Sigmoid colon (tissue), 7 donors: ENCODE data around the gene MACROD2. TPM values are rescaled to one million over a fixed set of nuclear protein-coding genes. Genes with fewer than 3 reads are reported as not detected.

ENCODE experiments used
- DNase-seq: peaks from one replicate; pipeline ENCODE4 v3.0.0-alpha.2; 2019
- H3K27ac ChIP-seq, 4 donors: fragments of 200-600 bp; sonication (generic); one replicate each; pipeline ENCODE4 v1.5.1; 2016 to 2019; ENCODE audit warnings: mild to moderate bottlenecking in 1 of 4
- H3K27me3 ChIP-seq, 3 donors: fragments of 200-600 bp; sonication (generic); one replicate each; pipeline ENCODE4 v1.5.1; 2019; ENCODE audit warnings: mild to moderate bottlenecking in 1 of 3
- H3K36me3 ChIP-seq, 4 donors: fragments of 200-600 bp; sonication (generic); one replicate each; pipeline ENCODE4 v1.5.1; 2016 to 2019
- H3K4me1 ChIP-seq, 4 donors: fragments of 200-600 bp; sonication (generic); one replicate each; pipeline ENCODE4 v1.5.1; 2017 to 2019
- H3K4me3 ChIP-seq, 4 donors: fragments of 200-600 bp; sonication (generic); one replicate each; pipeline ENCODE4 v1.5.1; 2017 to 2019; ENCODE audit warnings: mild to moderate bottlenecking in 2 of 4, moderate library complexity in 1 of 4
- H3K9me3 ChIP-seq, 4 donors: fragments of 200-600 bp in 3 of 4; sonication (generic) in 3 of 4; one replicate each; pipeline versions ENCODE4 v1.5.1 to v1.6.1; 2013 to 2019
- EP300 ChIP-seq, 4 donors: sonication (generic); formaldehyde crosslinking; IDR thresholded peaks; one replicate each; pipeline ENCODE4 v1.6.1; 2017; ENCODE audit warnings: antibody characterized with exemption in 4 of 4
- POLR2A ChIP-seq, 2 donors: fragments of 450-650 bp; IDR thresholded peaks; one replicate each; pipeline ENCODE4 v1.6.1; 2016; ENCODE audit warnings: antibody characterized with exemption in 2 of 2, mild to moderate bottlenecking in 2 of 2, moderate library complexity in 2 of 2
- POLR2AphosphoS5 ChIP-seq, 4 donors: sonication (generic); formaldehyde crosslinking; IDR thresholded peaks; one replicate each; pipeline ENCODE4 v1.6.1; 2017; ENCODE audit warnings: antibody characterized with exemption in 4 of 4
- WGBS, 2 donors: extraction: QIAGEN DNeasy Blood & Tissue Kit; methylation state at CpG; one replicate each; pipeline ENCODE4 v1.1.7; 2013; 5-methylcytosine and 5-hydroxymethylcytosine counted together
- intact Hi-C: fragments of 100-400 bp; cut with DNase I; formaldehyde crosslinking; loops from one replicate; pipeline ENCODE4 v1.15.1; 2023
- polyA plus RNA-seq, 3 donors: library from polyadenylated mRNA; stranded (reverse); fragments of 200-250 nt; gene quantifications; one replicate each; pipeline ENCODE4 v1.2.3, GENCODE V29; 2013
- total RNA-seq, 4 donors: library from RNA; depleted of rRNA; stranded (reverse); fragments of >200 nt; gene quantifications; one replicate each; pipeline ENCODE4 v1.1.0, GENCODE V29; 2016
- TF ChIP-seq, protein P1 (sequence below), 4 experiments: fragments of 450-650 bp in 3 of 4; fragments of 200-600 bp in 1 of 4; IDR thresholded peaks; one replicate each; pipeline ENCODE4 v1.5.1; 2016 to 2019; ENCODE audit warnings: antibody characterized with exemption in 4 of 4, mild to moderate bottlenecking in 3 of 4, moderate library complexity in 2 of 4
- donor health status: healthy with polysubstance abuse.
- donor health status: Bipolar disorder and iron deficiency.
- donor health status: healthy.

Gene MACROD2
- total and polyA plus RNA-seq, 7 donors = 1.2 to 22.4 (median 5.8) TPM

DNA sequence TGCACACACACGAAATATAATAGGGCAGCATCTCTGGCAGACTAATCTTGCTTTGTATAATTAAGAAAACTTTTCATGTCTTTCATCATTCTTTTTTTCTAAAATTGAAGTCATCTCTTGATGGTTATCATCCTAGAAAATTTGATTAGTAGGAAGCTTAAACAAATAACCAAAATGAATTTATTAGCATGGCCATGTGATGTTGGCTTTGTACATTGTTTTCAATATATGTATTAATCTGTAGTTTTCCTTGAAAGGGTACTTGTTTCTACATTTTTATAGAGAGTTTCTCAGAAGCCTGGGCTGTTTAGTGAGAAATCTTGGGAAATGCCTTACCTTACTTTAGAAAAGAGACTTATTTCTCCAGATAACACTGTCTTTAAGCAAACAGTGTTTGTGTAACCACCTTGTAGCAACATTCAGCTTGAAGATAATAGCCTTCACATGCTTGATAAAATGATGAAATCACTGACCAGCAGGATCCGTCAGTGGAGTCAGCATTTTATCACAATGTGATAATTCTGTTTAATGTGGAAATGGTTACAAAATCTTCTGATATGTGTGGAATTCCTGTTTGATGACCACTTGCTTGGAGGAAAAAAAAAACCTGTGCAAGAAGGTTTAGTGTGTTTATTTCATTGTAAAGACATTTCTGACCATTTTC is 147.8 kb downstream of the MACROD2 start:
- Histone ChIP-seq H3K36me3 (no peaks in the 10 kb centered on the region), H3K4me3 (no peak overlapping the region), H3K4me1 (no peaks in the 10 kb centered on the region), H3K27me3 (no peaks in the 10 kb centered on the region), H3K9me3 (no peaks in the 10 kb centered on the region), H3K27ac (no peak overlapping the region)
- no peak for TF ChIP-seq EP300 (IDR thresholded peaks at IDR 0.05)
- no peak for TF ChIP-seq POLR2A (IDR thresholded peaks at IDR 0.05)
- no peak for TF ChIP-seq POLR2AphosphoS5 (IDR thresholded peaks at IDR 0.05)
- TF ChIP-seq, protein P1, sequence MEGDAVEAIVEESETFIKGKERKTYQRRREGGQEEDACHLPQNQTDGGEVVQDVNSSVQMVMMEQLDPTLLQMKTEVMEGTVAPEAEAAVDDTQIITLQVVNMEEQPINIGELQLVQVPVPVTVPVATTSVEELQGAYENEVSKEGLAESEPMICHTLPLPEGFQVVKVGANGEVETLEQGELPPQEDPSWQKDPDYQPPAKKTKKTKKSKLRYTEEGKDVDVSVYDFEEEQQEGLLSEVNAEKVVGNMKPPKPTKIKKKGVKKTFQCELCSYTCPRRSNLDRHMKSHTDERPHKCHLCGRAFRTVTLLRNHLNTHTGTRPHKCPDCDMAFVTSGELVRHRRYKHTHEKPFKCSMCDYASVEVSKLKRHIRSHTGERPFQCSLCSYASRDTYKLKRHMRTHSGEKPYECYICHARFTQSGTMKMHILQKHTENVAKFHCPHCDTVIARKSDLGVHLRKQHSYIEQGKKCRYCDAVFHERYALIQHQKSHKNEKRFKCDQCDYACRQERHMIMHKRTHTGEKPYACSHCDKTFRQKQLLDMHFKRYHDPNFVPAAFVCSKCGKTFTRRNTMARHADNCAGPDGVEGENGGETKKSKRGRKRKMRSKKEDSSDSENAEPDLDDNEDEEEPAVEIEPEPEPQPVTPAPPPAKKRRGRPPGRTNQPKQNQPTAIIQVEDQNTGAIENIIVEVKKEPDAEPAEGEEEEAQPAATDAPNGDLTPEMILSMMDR (IDR thresholded peaks at IDR 0.05) = no peak
- 69 to 74% methylated on average over 2 of the region's 2 CpGs for WGBS, 2 donors
- no peak for DNase-seq
- intact Hi-C loops = no loop called here

DNA sequence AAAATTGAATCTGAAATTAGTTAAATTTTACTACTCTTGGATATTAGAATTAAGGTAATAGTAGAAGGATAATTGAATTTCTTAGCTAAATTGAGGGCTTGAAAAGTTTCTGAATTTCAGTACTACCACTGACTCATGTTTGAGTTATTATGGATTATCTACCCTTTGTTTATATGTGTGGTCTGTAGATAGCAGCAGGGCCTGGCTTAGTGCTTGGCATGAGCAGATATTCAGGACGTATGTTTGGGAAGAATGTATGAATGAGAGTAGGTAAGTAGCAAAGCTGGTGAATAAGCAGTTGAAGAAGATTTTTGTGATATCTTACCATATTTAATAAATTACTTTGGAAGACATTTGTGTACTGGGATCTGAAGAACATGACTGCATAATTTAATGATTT is 152.7 kb downstream of the MACROD2 start:
- 67 to 80% methylated on average over 1 of the region's 1 CpG for WGBS, 2 donors
- no peaks in the 10 kb centered on the region for H3K36me3 ChIP-seq
- no peak overlapping the region for H3K27ac ChIP-seq
- intact Hi-C loops = no loop called here
- no peaks in the 10 kb centered on the region for H3K9me3 ChIP-seq
- TF ChIP-seq POLR2AphosphoS5 (IDR thresholded peaks at IDR 0.05) = no peak
- TF ChIP-seq EP300 (IDR thresholded peaks at IDR 0.05) = no peak
- TF ChIP-seq, protein P1 (IDR thresholded peaks at IDR 0.05) = no peak
- no peak for TF ChIP-seq POLR2A (IDR thresholded peaks at IDR 0.05)
- no peaks in the 10 kb centered on the region for H3K4me1 ChIP-seq
- H3K27me3 ChIP-seq = no peaks in the 10 kb centered on the region
- H3K4me3 ChIP-seq = no peak overlapping the region
- DNase-seq = no peak

DNA sequence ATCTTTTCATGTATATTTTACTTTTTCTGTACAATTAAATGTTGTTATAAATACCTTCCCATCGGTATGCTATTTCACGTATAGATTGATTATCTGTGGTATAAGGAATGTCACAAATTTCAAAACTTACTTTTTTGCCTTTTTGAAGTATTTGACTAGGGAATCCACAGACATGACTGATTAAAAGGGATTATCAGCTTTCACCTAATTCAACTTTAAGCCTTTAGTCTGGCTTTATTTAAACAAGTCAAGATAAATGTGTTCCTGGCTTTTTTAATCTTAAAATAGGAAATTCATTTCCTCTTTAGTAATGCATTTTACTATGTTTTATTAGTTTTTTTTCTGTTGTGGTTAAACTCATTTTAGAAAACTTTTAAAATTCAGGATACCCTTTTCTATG is 160.0 kb downstream of the MACROD2 start:
- TF ChIP-seq EP300 (IDR thresholded peaks at IDR 0.05) (no peak), POLR2AphosphoS5 (IDR thresholded peaks at IDR 0.05) (no peak), POLR2A (IDR thresholded peaks at IDR 0.05) (no peak)
- TF ChIP-seq, protein P1 (IDR thresholded peaks at IDR 0.05) = no peak
- Histone ChIP-seq H3K9me3 (no peaks in the 10 kb centered on the region), H3K27ac (no peak overlapping the region), H3K4me3 (no peak overlapping the region), H3K4me1 (no peaks in the 10 kb centered on the region), H3K36me3 (no peaks in the 10 kb centered on the region), H3K27me3 (no peaks in the 10 kb centered on the region)
- no peak for DNase-seq
- WGBS, 2 donors = 93 to 95% methylated on average over 2 of the region's 2 CpGs
- intact Hi-C loops = no loop called here

DNA sequence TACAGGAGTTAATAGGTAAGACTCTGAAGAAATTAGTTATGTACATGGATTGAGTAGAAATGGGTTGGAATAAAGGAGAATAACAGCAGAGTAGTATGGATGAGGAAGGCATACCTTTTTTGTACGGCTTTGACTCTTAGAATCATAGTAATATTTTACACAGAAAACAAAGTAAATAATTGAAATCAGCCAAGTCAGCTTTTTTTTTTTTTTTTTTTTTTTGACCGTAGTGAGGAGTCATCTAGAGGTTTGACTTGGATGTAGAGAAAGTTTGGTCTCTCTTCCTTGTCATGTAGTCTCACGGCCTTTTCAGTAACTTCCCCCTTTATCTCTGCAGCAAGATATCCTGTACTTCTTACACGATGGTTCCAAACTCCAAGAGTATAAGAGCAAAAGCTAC is 183.2 kb downstream of the MACROD2 start:
- intact Hi-C loops = no loop called here
- Histone ChIP-seq H3K27me3 (no peaks in the 10 kb centered on the region), H3K27ac (no peak overlapping the region), H3K4me3 (no peak overlapping the region), H3K36me3 (no peaks in the 10 kb centered on the region), H3K4me1 (no peaks in the 10 kb centered on the region), H3K9me3 (peaks cover 3 to 12% (median 7%) of the 10 kb centered on the region in 4 donors)
- 82 to 85% methylated on average over 4 of the region's 4 CpGs for WGBS, 2 donors
- DNase-seq = no peak
- TF ChIP-seq EP300 (IDR thresholded peaks at IDR 0.05) (no peak), POLR2A (IDR thresholded peaks at IDR 0.05) (no peak), POLR2AphosphoS5 (IDR thresholded peaks at IDR 0.05) (no peak)
- TF ChIP-seq, protein P1 (IDR thresholded peaks at IDR 0.05) = no peak

DNA sequence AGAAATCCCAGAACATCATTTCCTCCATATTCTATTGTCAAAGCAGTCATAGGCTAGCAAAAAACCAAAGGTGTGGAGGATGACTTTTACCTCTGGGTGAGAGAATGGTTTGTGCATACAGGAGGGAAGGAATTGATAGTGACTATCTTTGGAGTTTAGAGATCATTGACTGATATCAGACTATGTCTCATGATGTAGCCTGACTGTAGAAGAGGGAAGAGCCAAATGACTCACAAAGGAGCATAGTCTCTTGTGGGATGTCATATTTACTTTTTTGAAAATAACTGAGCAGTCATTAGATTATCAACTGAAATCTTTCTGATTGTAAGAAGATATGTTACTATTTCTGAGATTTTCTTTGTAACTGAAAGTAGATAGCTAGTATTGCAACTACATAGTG is 183.6 kb downstream of the MACROD2 start:
- H3K9me3 ChIP-seq = peaks cover 3 to 12% (median 7%) of the 10 kb centered on the region in 4 donors
- no peak overlapping the region for H3K4me3 ChIP-seq
- TF ChIP-seq POLR2A (IDR thresholded peaks at IDR 0.05) (no peak), POLR2AphosphoS5 (IDR thresholded peaks at IDR 0.05) (no peak), EP300 (IDR thresholded peaks at IDR 0.05) (no peak)
- TF ChIP-seq, protein P1 (IDR thresholded peaks at IDR 0.05) = no peak
- H3K36me3 ChIP-seq = no peaks in the 10 kb centered on the region
- intact Hi-C loops = no loop called here
- DNase-seq = no peak
- H3K27me3 ChIP-seq = no peaks in the 10 kb centered on the region
- H3K4me1 ChIP-seq = no peaks in the 10 kb centered on the region
- no peak overlapping the region for H3K27ac ChIP-seq
